Mucosa of rectum (tissue), 2 donors: ENCODE results near the gene XAGE5.
"Not testable (repeated sequence)": the region's sequence is repeated elsewhere in the genome, so short reads cannot be mapped to it uniquely, and the experiment has no call there.

Experiments
- H3K27ac ChIP-seq, 2 donors: one replicate each; pipeline ENCODE4 v1.7.0; 2013; ENCODE audit warnings: inconsistent platforms in 2 of 2, low read depth in 2 of 2, low read length in 2 of 2
- H3K27me3 ChIP-seq, 2 donors: one replicate each; pipeline ENCODE4 v1.7.0; 2013; ENCODE audit warnings: low read length in 2 of 2; ENCODE audit not compliant: control insufficient read depth in 2 of 2, insufficient read depth in 2 of 2
- H3K36me3 ChIP-seq, 2 donors: one replicate each; pipeline ENCODE4 v1.7.0; 2013; ENCODE audit warnings: low read length in 2 of 2; ENCODE audit not compliant: control insufficient read depth in 2 of 2, insufficient read depth in 2 of 2
- H3K4me1 ChIP-seq, 2 donors: one replicate each; pipeline ENCODE4 v1.7.0; 2013; ENCODE audit warnings: low read length in 2 of 2, mild to moderate bottlenecking in 1 of 2; ENCODE audit not compliant: control insufficient read depth in 2 of 2, insufficient read depth in 2 of 2
- H3K4me3 ChIP-seq, 2 donors: one replicate each; pipeline ENCODE4 v1.7.0; 2013; ENCODE audit warnings: low read length in 2 of 2
- H3K9ac ChIP-seq, 2 donors: one replicate each; pipeline ENCODE4 v1.7.0; 2013; ENCODE audit warnings: low read length in 2 of 2, low read depth in 1 of 2, mild to moderate bottlenecking in 1 of 2
- H3K9me3 ChIP-seq, 2 donors: one replicate each; pipeline ENCODE4 v1.7.0; 2013; ENCODE audit warnings: low read length in 2 of 2; ENCODE audit not compliant: control insufficient read depth in 2 of 2
- donor health status: healthy.
- donor health status: Normal muscosa, but diverticular disease.

XAGE5 gene, protein sequence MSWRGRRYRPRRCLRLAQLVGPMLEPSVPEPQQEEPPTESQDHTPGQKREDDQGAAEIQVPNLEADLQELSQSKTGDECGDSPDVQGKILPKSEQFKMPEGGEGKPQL

DNA sequence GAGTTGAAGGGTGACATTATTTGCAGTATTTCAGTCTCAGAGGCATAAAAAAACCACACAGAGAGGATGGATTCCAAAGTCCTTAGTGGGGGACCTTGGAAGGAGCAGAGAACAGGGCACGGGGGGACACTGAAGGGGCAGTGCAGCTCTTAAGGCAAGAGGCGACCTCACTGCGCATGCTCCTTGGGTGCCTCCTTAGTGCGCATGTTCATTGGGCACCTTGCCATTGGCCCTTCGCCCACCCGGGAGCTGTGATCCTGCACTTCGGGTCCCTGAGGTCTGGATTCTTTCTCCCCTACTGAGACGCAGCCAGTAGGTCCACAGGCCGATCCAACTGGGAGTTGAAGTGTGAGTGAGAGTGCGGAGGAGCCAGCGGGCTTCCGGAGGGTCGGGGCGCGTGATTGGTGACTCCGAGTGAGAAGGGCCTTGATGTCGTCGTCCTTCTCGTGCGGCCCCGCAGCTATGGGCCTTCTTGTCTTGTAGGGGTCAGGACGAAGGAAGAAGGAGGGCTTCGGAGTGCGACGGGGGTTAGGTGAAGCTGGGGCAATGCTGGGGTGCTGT is at the start of gene XAGE5:
TSS of gene XAGE5 (plus strand) at position 223 of the 561 bp plus-strand sequence. CDS start 1,280 bp downstream, outside the sequence.
- Histone ChIP-seq H3K4me3 (no peak within 1 kb of the TSS), H3K9ac (no peak within 1 kb of the TSS), H3K27me3 (peaks cover 0 to 6% of the 10 kb centered on the region in 2 donors)

DNA sequence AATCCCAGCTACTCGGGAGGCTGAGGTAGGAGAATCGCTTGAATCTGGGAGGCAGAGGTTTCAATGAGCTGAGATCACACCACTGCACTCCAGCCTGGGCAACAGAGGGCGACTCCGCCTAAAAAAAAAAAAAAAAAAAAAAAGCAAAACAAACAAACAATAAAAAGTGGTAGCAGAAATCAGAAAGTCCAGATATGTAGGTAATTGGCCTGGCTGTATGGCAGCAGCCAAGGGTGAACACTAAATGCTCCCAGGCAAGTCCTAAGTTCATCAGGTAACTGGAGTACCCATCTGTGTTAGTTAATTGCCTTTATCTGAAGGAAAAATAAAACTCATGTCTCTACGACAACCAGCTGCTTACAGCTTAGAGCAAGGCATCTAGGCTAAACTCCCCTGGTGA is 45.1 kb upstream of the XAGE5 start:
- H3K36me3 ChIP-seq, H3K4me1 ChIP-seq, H3K4me3 ChIP-seq, H3K9me3 ChIP-seq, H3K27me3 ChIP-seq, H3K9ac ChIP-seq, H3K27ac ChIP-seq: not testable (repeated sequence)

More for the DNA sequence above, at the start of gene XAGE5:
- no peaks in the 10 kb centered on the region for H3K4me1 ChIP-seq
- H3K36me3 ChIP-seq = no peaks in the 10 kb centered on the region
- H3K27ac ChIP-seq = no peak within 1 kb of the TSS
- no peaks in the 10 kb centered on the region for H3K9me3 ChIP-seq

DNA sequence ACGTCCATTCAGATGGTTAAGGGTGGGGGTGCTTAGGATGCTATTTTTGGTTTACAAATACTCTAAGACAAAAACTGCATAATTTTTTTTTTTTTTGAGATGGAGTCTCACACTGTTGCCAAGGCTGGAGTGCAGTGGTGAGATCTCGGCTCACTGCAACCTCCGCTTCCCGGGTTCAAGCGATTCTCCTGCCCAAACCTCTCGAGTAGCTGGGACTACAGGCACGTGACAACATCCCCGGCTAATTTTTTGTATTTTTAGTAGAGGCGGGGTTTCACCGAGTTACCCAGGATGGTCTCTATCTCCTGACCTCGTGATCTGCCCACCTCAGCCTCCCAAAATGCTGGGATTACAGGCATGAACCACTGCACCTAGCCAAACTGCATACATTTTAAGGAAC is 37.6 kb upstream of the XAGE5 start:
- H3K4me1 ChIP-seq, H3K27me3 ChIP-seq, H3K9me3 ChIP-seq: not testable (repeated sequence)

DNA sequence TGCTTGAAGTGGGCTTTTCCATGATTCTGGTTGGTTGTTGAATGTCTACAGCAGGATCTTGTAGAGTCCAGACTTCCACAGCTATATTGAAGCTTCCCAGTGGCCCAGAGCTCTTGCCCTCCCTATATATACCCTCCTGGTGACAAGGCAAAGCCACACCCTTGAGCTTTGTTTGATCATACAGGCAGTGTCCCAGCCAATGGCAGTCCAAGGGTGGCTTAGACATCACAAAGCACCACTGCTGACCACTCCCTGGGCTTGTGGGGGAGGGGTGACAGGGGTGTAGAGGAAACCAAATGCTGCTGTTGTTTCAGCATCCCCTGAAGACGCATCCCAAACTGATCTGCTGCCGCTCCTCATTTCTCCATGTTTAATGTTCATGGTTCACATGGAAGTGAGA is 13.8 kb upstream of the XAGE5 start, which contains the start of gene SPANXN5:
TSS of gene SPANXN5 (minus strand) at position 101 of the 400 bp plus-strand sequence. CDS start at position 22, 79 bp downstream.
- not testable (repeated sequence) for H3K27ac ChIP-seq, H3K4me1 ChIP-seq, H3K4me3 ChIP-seq, H3K9me3 ChIP-seq, H3K27me3 ChIP-seq, H3K9ac ChIP-seq, H3K36me3 ChIP-seq

More for the DNA sequence above, 37.6 kb upstream of the XAGE5 start:
- not testable (repeated sequence) for H3K27ac ChIP-seq, H3K4me3 ChIP-seq, H3K9ac ChIP-seq, H3K36me3 ChIP-seq

DNA sequence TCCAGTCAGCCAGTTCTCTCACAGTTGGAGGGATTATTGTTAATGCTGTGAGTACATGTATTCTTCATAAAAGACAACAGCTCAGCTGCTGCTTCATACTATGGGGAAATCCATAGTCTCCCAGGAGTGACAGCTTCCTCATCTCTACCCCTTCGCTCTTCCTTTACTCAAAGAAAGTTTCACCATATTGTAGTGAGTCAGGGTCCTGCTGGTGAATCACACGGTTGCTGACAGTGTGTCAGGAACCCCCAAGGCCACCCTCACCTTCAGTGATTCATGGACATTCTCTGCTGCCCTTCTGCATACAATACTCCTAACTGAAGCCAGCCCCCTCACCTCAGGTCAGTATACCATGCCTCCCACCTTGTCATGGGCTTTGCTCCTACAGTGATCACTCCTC is 6.2 kb upstream of the XAGE5 start:
- not testable (repeated sequence) for H3K4me1 ChIP-seq, H3K36me3 ChIP-seq, H3K27me3 ChIP-seq, H3K9me3 ChIP-seq, H3K4me3 ChIP-seq, H3K27ac ChIP-seq, H3K9ac ChIP-seq

DNA sequence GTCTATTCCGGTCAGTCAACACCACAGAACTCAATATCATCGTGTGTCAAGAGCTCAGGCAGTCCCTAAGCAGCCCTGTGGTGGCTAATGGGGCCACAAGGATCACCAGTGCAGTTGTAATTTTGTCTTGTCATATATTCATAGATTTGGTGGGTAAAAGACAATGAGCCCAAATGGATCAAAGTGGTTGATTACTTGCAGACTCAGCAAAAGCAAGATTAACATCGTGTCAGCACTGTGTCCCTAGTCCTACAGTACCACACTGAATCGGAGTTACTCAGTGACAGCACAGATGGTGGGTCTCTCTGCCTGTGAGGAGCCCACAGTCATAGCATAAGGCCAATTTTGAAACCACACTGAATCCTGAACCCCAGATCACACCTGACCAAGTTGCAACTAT is 8.7 kb downstream of the XAGE5 start:
- Histone ChIP-seq H3K36me3 (no peaks in the 10 kb centered on the region), H3K9ac (no peak overlapping the region), H3K4me3 (no peak overlapping the region), H3K4me1 (no peaks in the 10 kb centered on the region), H3K27ac (no peak overlapping the region), H3K9me3 (no peaks in the 10 kb centered on the region), H3K27me3 (peaks cover 6 to 13% of the 10 kb centered on the region in 2 donors)

DNA sequence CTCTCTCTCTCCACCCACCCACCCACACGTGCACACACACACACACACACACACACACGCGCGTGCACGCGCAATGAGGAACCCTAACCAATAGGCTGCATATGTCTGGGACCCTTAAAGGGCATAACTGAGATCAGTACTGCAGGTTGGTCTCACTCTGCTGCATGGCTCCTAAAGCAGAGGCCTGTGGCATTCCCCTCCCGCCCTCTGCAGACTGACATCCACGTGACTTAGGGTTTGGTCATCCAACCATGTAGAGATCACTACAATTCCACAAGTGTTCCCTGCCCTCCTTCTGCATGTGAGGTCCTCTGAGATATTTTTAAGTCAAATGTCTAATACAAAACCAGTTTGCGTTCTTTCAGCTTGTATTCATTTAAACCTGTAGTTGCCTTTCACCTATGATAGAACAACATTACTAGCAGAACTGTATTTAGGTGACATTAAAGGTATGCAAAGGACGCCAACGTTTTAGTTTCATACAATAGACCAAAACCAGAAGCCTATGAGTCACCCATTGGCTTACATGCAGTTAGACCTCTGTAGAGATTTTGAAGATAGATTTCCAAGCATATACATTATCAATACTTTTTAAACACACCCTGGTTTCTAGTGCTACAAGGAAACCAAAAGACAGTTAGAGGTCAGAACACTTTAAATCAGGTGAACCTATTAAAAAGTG is 10.1 kb downstream of the XAGE5 start:
- Histone ChIP-seq H3K36me3 (no peaks in the 10 kb centered on the region), H3K9me3 (no peaks in the 10 kb centered on the region), H3K27me3 (peaks cover 4 to 13% of the 10 kb centered on the region in 2 donors), H3K27ac (no peak overlapping the region), H3K4me1 (no peaks in the 10 kb centered on the region), H3K9ac (no peak overlapping the region), H3K4me3 (no peak overlapping the region)

DNA sequence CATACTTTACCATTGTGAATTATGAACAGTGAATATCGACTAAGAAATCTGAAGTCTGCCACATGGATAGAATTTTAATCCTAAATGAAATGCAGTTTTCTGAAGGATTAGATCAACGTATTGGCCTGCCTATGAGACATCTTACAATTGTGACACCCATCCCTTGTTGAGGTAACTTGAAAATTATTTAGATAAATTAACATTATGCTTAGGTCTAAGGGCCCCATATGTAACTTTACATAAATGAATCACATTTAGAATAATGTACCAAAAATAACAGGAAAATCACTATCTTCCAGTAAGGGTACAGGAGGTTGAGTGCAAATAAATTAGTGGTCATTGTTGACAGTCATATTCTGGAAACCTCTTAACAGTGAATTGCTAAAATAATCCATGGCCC is 13.5 kb downstream of the XAGE5 start:
- Histone ChIP-seq H3K27ac (no peak overlapping the region), H3K9ac (no peak overlapping the region), H3K4me1 (no peaks in the 10 kb centered on the region), H3K9me3 (no peaks in the 10 kb centered on the region), H3K4me3 (no peak overlapping the region), H3K36me3 (no peaks in the 10 kb centered on the region), H3K27me3 (peaks cover 4 to 10% of the 10 kb centered on the region in 2 donors)

DNA sequence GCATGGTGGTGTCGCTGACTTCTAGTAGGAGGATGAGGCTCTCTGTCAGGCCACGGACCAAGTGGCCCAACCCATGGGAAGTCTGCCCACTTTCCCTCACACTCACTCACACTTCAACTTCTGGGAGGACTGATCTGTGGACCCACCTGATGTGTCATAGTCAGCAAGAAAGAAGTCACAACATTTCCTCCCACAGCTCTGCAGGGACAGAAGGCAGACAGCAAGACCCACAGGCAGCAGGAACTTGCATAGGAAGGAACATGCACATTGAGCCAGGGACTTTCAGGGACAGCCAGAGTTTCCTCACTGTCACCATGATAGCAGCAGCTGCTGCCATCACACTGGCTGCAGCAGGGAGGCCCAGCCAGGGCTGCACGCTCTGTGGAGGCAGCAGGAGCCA is 19.5 kb downstream of the XAGE5 start:
- H3K27me3 ChIP-seq = peaks cover 4 to 7% of the 10 kb centered on the region in 2 donors
- no peak overlapping the region for H3K9ac ChIP-seq
- H3K36me3 ChIP-seq = no peaks in the 10 kb centered on the region
- H3K9me3 ChIP-seq = no peaks in the 10 kb centered on the region
- H3K4me3 ChIP-seq = no peak overlapping the region
- H3K4me1 ChIP-seq = no peaks in the 10 kb centered on the region
- no peak overlapping the region for H3K27ac ChIP-seq

DNA sequence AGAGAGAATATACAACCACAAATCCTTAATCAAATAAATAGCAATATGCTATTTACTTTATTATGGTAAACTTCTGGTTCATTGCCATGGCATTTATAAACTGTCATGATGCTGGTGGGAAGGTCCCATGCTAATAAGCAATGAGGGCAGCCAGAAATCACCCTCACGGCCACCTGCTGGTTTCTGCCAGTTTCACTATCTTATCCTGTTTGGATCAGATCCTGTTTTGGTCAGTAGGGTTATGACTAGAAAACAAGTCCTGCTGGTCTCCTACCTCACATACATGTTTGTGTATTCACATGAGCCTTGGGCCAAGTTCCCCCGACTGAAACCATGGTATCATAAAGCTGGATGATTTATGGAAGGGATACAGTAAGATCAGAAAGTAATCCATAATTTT is 28.1 kb downstream of the XAGE5 start:
- H3K27ac ChIP-seq = no peak overlapping the region
- peaks cover 0 to 2% of the 10 kb centered on the region in 2 donors for H3K27me3 ChIP-seq
- H3K4me1 ChIP-seq = no peaks in the 10 kb centered on the region
- H3K9ac ChIP-seq = no peak overlapping the region
- H3K36me3 ChIP-seq = no peaks in the 10 kb centered on the region
- no peak overlapping the region for H3K4me3 ChIP-seq
- no peaks in the 10 kb centered on the region for H3K9me3 ChIP-seq
